Measurements from ENCODE around the gene NRN1L. TPM values are rescaled to one million over a fixed set of nuclear protein-coding genes. Genes with fewer than 3 reads are reported as not detected.
"Not testable (repeated sequence)": the region's sequence is repeated elsewhere in the genome, so short reads cannot be mapped to it uniquely, and the experiment has no call there.

NRN1L gene
- total RNA-seq, 5 donors from 2014 or later (not counting 1 experiment from before 2014, with no cell fraction given) = 0.72 to 5.3 (median 3.1) TPM

DNA sequence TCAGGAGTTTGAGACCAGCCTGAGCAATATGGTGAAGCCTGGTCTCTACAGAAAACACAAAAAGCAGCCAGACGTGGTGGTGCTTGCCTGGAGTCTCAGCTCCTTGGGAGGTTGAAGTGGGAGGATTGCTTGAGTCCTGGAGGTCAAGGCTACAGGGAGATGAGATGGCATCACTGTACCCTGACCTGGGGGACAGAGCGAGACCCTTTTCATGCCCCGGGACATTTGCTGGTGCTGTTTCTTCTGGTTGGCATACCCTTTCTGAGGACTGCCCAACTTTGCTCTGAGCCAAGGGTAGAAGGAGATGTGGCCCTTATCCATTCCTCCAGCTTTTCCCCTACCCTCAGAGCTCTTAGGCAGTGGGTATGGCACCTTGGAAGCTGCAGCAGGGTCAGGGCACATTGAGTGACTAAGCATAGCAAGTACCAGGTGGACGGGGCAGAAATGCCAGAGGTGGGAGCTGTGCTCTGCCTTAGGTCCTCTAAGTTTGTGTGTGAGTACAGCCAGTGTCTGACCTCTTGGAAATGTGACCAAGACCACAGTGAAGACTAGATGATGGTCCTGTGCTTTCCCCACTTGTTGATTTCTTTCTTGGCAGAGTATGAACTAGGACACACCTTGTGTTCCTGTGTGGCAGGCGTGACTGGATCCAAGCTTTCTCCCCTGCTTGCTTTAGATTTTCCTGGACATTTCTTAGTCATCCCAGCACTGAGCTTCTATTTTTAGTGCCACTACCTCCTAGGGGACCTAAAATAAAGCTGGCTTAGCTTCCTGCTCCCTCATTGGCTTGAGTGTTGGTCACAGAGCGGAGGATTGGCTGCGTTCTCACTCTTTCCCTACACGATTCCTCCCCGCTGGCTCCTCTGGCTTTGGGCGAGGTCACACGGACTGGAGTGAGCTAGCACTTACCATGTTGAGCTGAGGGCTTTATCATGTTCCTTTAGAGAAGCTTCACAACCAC lies 21.8 kb upstream of the NRN1L start:
- H3K27ac ChIP-seq (ENCODE audit: low read length) = no peak overlapping the region
- H3K27me3 ChIP-seq (replicated peaks in 1 of 2; ENCODE audit: control insufficient read depth in 2 of 2, extremely low read depth in 1 of 2, insufficient read depth in 2 of 2, low read length in 1 of 2) = no peaks in the 10 kb centered on the region
- H3K4me3 ChIP-seq (ENCODE audit: control insufficient read depth in 1 of 2, extremely low read depth in 1 of 2, low read length in 1 of 2) = no peak overlapping the region
- no peak overlapping the region for H3K27ac Mint-ChIP-seq
- no peak overlapping the region for H3K4me3 Mint-ChIP-seq
- WGBS (ENCODE audit: insufficient coverage) = 87% methylated on average over 9 of the region's 11 CpGs
- H3K9me3 Mint-ChIP-seq = no peaks in the 10 kb centered on the region
- peaks cover 6% of the 10 kb centered on the region for H3K36me3 Mint-ChIP-seq
- POLR2A ChIA-PET = interaction anchor here in 1 of 2 donors (0.5 kb wide), 1 partner anchor 39 kb away, joined by 6 read pairs; no protein-coding TSS in a partner anchor
- ATAC-seq (replicated peaks in 1 of 4) = no peak
- peaks cover 4 to 36% of the 10 kb centered on the region in 2 donors for H3K36me3 ChIP-seq (ENCODE audit: control insufficient read depth in 2 of 2, extremely low read depth in 1 of 2, insufficient read depth in 1 of 2, low read length in 1 of 2)
- H3K9me3 ChIP-seq = no peaks in the 10 kb centered on the region
- no peaks in the 10 kb centered on the region for H3K27me3 Mint-ChIP-seq
- H3K4me1 ChIP-seq (ENCODE audit: control insufficient read depth in 1 of 2, extremely low read depth in 1 of 2, insufficient read depth in 2 of 2, low read length in 2 of 2) = peaks cover 0 to 10% of the 10 kb centered on the region in 2 experiments
- DNase-seq = no peak
- peaks cover 14 to 17% (median 16%) of the 10 kb centered on the region in 3 donors for H3K4me1 Mint-ChIP-seq
- CTCF ChIA-PET = interaction anchor here in 1 of 2 donors (0.6 kb wide), 2 partner anchors 43 to 425 kb away, joined by 3 to 5 read pairs; no protein-coding TSS in a partner anchor

DNA sequence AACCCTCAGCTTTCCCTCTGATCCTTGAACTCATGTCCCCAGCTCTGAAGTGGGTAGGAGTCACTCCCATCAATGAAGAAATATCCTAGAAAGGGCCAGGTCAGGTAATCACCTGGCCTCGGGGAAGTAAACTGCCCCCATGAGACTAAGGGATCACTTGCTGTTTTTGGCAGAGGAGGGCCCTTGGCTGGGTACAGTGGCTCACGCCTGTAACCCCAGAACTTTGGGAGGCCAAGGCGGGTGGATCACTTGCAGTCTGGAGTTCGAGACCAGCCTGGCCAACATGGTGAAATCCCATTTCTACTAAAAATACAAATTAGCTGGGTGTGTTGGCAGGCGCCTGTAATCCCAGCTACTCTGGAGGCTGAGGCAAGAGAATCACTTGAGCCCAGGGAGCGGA lies 20.6 kb upstream of the NRN1L start:
- peak overlapping the region in 1 of 2 donors; percentile 36 for H3K27ac Mint-ChIP-seq
- not testable (repeated sequence) for H3K27me3 ChIP-seq (replicated peaks in 1 of 2; ENCODE audit: control insufficient read depth in 2 of 2, extremely low read depth in 1 of 2, insufficient read depth in 2 of 2, low read length in 1 of 2); H3K4me1 Mint-ChIP-seq; H3K36me3 Mint-ChIP-seq; ATAC-seq (replicated peaks in 1 of 4); H3K4me1 ChIP-seq (ENCODE audit: control insufficient read depth in 1 of 2, extremely low read depth in 1 of 2, insufficient read depth in 2 of 2, low read length in 2 of 2); H3K27me3 Mint-ChIP-seq; H3K4me3 Mint-ChIP-seq; DNase-seq; H3K9me3 ChIP-seq; H3K4me3 ChIP-seq (ENCODE audit: control insufficient read depth in 1 of 2, extremely low read depth in 1 of 2, low read length in 1 of 2); H3K9me3 Mint-ChIP-seq; H3K27ac ChIP-seq (ENCODE audit: low read length)
- ChIA-PET POLR2A (interaction anchor here in 1 of 2 donors (0.5 kb wide), 1 partner anchor 42 kb away, joined by 5 read pairs; no protein-coding TSS in a partner anchor), CTCF (interaction anchor here in 1 of 2 donors (0.5 kb wide), 1 partner anchor 27 kb away, joined by 3 read pairs; no protein-coding TSS in a partner anchor)
- 100% methylated on average over 1 of the region's 6 CpGs for WGBS (ENCODE audit: insufficient coverage)
- H3K36me3 ChIP-seq (ENCODE audit: control insufficient read depth in 2 of 2, extremely low read depth in 1 of 2, insufficient read depth in 1 of 2, low read length in 1 of 2) = peaks cover 6 to 42% of the 10 kb centered on the region in 2 donors

- H3K27ac ChIP-seq (ENCODE audit: low read length) = no peak overlapping the region
- Mint-ChIP-seq H3K4me1 (peaks cover 5 to 9% (median 7%) of the 10 kb centered on the region in 3 donors), H3K4me3 (no peak overlapping the region), H3K27me3 (no peaks in the 10 kb centered on the region), H3K36me3 (peaks cover 6% of the 10 kb centered on the region), H3K9me3 (no peaks in the 10 kb centered on the region), H3K27ac (no peak overlapping the region)
- ATAC-seq (replicated peaks in 1 of 4) (no peak), DNase-seq (no peak)
- ChIA-PET CTCF (interaction anchor here in 1 of 2 donors (0.5 kb wide), 1 partner anchor 27 kb away, joined by 3 read pairs; no protein-coding TSS in a partner anchor), POLR2A (no interaction called here)
- WGBS (ENCODE audit: insufficient coverage) = 60% methylated on average over 1 of the region's 2 CpGs
- H3K4me1 ChIP-seq (ENCODE audit: control insufficient read depth in 1 of 2, extremely low read depth in 1 of 2, insufficient read depth in 2 of 2, low read length in 2 of 2) = no peaks in the 10 kb centered on the region
- H3K9me3 ChIP-seq = no peaks in the 10 kb centered on the region
- H3K27me3 ChIP-seq (replicated peaks in 1 of 2; ENCODE audit: control insufficient read depth in 2 of 2, extremely low read depth in 1 of 2, insufficient read depth in 2 of 2, low read length in 1 of 2) = no peaks in the 10 kb centered on the region
- H3K36me3 ChIP-seq (ENCODE audit: control insufficient read depth in 2 of 2, extremely low read depth in 1 of 2, insufficient read depth in 1 of 2, low read length in 1 of 2) = peaks cover 6 to 42% of the 10 kb centered on the region in 2 donors
- H3K4me3 ChIP-seq (ENCODE audit: control insufficient read depth in 1 of 2, extremely low read depth in 1 of 2, low read length in 1 of 2) = no peak overlapping the region
Observed at GRCh38 chr16:67864594-67864993, 20.1 kb upstream of the NRN1L start.

DNA sequence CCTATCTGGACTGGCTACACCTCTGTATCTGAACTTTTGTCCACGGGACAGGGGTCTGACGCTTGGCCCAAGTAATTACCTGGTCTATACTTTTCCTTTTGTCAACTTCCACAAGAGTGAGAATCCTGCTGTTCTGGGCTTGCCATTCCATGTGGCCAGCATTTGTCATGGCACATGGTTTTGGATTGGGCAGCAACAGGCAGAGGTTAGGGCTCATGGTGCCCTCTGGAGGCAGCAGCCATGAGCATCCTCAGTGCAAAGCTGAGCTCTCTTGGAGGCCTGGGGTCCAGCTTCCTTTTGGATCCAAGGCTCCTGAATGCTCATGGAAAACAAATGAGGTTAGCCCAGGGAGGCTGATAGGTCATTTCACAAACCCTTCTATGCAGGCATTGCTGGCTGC lies 19.4 kb upstream of the NRN1L start:
- Mint-ChIP-seq H3K36me3 (peaks cover 8% of the 10 kb centered on the region), H3K27ac (peak overlapping the region in 1 of 2 donors; percentile 55), H3K4me3 (no peak overlapping the region), H3K4me1 (peaks cover 5 to 9% (median 7%) of the 10 kb centered on the region in 3 donors), H3K9me3 (no peaks in the 10 kb centered on the region), H3K27me3 (no peaks in the 10 kb centered on the region)
- ChIA-PET POLR2A (no interaction called here), CTCF (interaction anchor here in 1 of 2 donors (0.7 to 0.9 kb wide), 3 partner anchors 24 to 384 kb away, joined by 4 read pairs; no protein-coding TSS in a partner anchor)
- Histone ChIP-seq H3K4me1 (ENCODE audit: control insufficient read depth in 1 of 2, extremely low read depth in 1 of 2, insufficient read depth in 2 of 2, low read length in 2 of 2) (no peaks in the 10 kb centered on the region), H3K27me3 (replicated peaks in 1 of 2; ENCODE audit: control insufficient read depth in 2 of 2, extremely low read depth in 1 of 2, insufficient read depth in 2 of 2, low read length in 1 of 2) (no peaks in the 10 kb centered on the region), H3K4me3 (ENCODE audit: control insufficient read depth in 1 of 2, extremely low read depth in 1 of 2, low read length in 1 of 2) (no peak overlapping the region), H3K36me3 (ENCODE audit: control insufficient read depth in 2 of 2, extremely low read depth in 1 of 2, insufficient read depth in 1 of 2, low read length in 1 of 2) (peaks cover 6 to 41% of the 10 kb centered on the region in 2 donors), H3K27ac (ENCODE audit: low read length) (no peak overlapping the region), H3K9me3 (no peaks in the 10 kb centered on the region)
- ATAC-seq (replicated peaks in 1 of 4) (peak in 2 of 4 experiments; percentile 59 to 67), DNase-seq (peak in 4 of 35 experiments; percentile 11 to 45 (median 20))
- 89% methylated on average over 2 of the region's 2 CpGs for WGBS (ENCODE audit: insufficient coverage)

DNA sequence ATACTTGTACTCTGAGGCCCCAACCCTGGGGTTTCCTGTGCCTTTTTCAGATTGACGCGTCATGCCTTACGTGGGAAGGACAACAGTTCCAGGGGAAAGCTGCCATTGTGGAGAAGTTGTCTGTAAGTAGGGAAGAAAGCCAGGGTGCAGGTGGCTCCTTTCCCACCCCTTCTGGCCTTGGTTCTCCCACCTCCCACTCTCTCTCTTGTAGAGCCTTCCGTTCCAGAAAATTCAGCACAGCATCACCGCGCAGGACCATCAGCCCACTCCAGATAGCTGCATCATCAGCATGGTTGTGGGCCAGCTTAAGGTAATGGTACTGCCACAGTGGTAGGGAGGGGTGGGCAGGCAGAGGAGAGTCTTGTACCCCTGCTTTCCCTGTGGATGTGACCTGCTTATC lies 16.4 kb upstream of the NRN1L start:
- Histone ChIP-seq H3K4me3 (ENCODE audit: control insufficient read depth in 1 of 2, extremely low read depth in 1 of 2, low read length in 1 of 2) (no peak overlapping the region), H3K4me1 (ENCODE audit: control insufficient read depth in 1 of 2, extremely low read depth in 1 of 2, insufficient read depth in 2 of 2, low read length in 2 of 2) (peaks cover 3 to 8% of the 10 kb centered on the region in 2 experiments), H3K36me3 (ENCODE audit: control insufficient read depth in 2 of 2, extremely low read depth in 1 of 2, insufficient read depth in 1 of 2, low read length in 1 of 2) (peaks cover 6 to 29% of the 10 kb centered on the region in 2 donors), H3K27me3 (replicated peaks in 1 of 2; ENCODE audit: control insufficient read depth in 2 of 2, extremely low read depth in 1 of 2, insufficient read depth in 2 of 2, low read length in 1 of 2) (no peaks in the 10 kb centered on the region), H3K9me3 (no peaks in the 10 kb centered on the region), H3K27ac (ENCODE audit: low read length) (no peak overlapping the region)
- Mint-ChIP-seq H3K27ac (no peak overlapping the region), H3K36me3 (peaks cover 14% of the 10 kb centered on the region), H3K9me3 (no peaks in the 10 kb centered on the region), H3K4me1 (peaks cover 0 to 10% (median 8%) of the 10 kb centered on the region in 3 donors), H3K4me3 (no peak overlapping the region), H3K27me3 (no peaks in the 10 kb centered on the region)
- 100% methylated on average over 1 of the region's 6 CpGs for WGBS (ENCODE audit: insufficient coverage)
- DNase-seq (no peak), ATAC-seq (replicated peaks in 1 of 4) (no peak)
- ChIA-PET CTCF (interaction anchor here in 1 of 2 donors (0.6 kb wide), 1 partner anchor 361 kb away, joined by 3 read pairs; no protein-coding TSS in a partner anchor), POLR2A (interaction anchor here in 1 of 2 donors (0.5 kb wide), 1 partner anchor 344 kb away, joined by 3 read pairs; no protein-coding TSS in a partner anchor)

- ChIA-PET POLR2A (no interaction called here), CTCF (no interaction called here)
- Mint-ChIP-seq H3K27me3 (no peaks in the 10 kb centered on the region), H3K9me3 (no peaks in the 10 kb centered on the region), H3K27ac (no peak overlapping the region), H3K4me3 (no peak overlapping the region), H3K4me1 (peaks cover 12 to 22% (median 18%) of the 10 kb centered on the region in 3 donors), H3K36me3 (peaks cover 14% of the 10 kb centered on the region)
- Histone ChIP-seq H3K9me3 (no peaks in the 10 kb centered on the region), H3K4me1 (ENCODE audit: control insufficient read depth in 1 of 2, extremely low read depth in 1 of 2, insufficient read depth in 2 of 2, low read length in 2 of 2) (peaks cover 11 to 22% of the 10 kb centered on the region in 2 experiments), H3K36me3 (ENCODE audit: control insufficient read depth in 2 of 2, extremely low read depth in 1 of 2, insufficient read depth in 1 of 2, low read length in 1 of 2) (peaks cover 6 to 29% of the 10 kb centered on the region in 2 donors), H3K27ac (ENCODE audit: low read length) (no peak overlapping the region), H3K27me3 (replicated peaks in 1 of 2; ENCODE audit: control insufficient read depth in 2 of 2, extremely low read depth in 1 of 2, insufficient read depth in 2 of 2, low read length in 1 of 2) (no peaks in the 10 kb centered on the region), H3K4me3 (ENCODE audit: control insufficient read depth in 1 of 2, extremely low read depth in 1 of 2, low read length in 1 of 2) (no peak overlapping the region)
- WGBS (ENCODE audit: insufficient coverage) = 98% methylated on average over 7 of the region's 7 CpGs
- DNase-seq (no peak), ATAC-seq (replicated peaks in 1 of 4) (no peak)
Observed at GRCh38 chr16:67869653-67870052, 15.0 kb upstream of the NRN1L start.
